HL-60 (cell line): Measurements from ENCODE around the gene BDNF.

Source experiments
- GABPA ChIP-seq: IDR thresholded peaks from 2 replicates; pipeline ENCODE4 v1.6.1; 2012; ENCODE audit warnings: low read depth
- POLR2AphosphoS5 ChIP-seq: IDR thresholded peaks from 2 replicates; pipeline ENCODE4 v1.6.1; 2012; ENCODE audit warnings: low read depth
- SPI1 ChIP-seq: IDR thresholded peaks from 2 replicates; pipeline ENCODE4 v1.6.1; 2012; ENCODE audit warnings: low read depth, mild to moderate bottlenecking, borderline replicate concordance
- TF ChIP-seq, protein P1 (sequence below): IDR thresholded peaks from one replicate; pipeline ENCODE4 v1.5.1; 2011; ENCODE audit warnings: low read length, control low read depth, inconsistent platforms; ENCODE audit not compliant: insufficient read depth
- TF ChIP-seq, protein P2 (sequence below): IDR thresholded peaks from 2 replicates; pipeline ENCODE4 v1.6.1; 2012; ENCODE audit warnings: low read depth; ENCODE audit not compliant: insufficient replicate concordance

DNA sequence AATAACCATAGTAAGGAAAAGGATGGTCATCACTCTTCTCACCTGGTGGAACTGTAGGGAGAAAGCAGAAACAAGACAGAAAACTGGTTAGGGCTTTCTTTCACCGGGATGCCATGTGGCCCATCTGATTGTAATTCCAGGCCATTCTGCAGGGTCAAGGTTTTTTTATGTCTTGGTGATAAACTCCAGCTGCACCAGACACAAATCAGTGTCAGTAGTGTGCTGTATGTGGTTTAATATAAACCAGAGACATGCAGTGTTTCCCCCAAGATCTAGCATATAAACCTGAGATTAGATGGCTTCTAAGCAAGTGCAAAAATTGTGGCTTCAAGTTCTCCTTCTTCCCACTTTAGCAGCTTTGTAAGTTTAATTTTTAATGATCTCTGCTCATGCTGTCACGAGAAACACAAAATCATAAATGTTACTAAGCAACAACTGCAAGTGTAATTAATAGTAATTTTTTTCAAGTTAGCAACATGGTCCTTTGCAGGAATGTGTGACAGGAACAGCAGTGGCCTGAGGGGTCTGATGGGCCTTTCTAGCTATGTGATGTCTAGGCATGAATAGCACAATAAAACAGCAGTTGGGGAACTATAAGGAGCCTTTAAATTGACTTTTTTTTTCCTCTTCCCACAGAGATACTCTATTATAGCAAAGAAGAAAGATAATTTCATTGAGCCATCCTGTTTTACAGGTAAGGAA is 41.6 kb downstream of the BDNF start:
- TF ChIP-seq, protein P1, sequence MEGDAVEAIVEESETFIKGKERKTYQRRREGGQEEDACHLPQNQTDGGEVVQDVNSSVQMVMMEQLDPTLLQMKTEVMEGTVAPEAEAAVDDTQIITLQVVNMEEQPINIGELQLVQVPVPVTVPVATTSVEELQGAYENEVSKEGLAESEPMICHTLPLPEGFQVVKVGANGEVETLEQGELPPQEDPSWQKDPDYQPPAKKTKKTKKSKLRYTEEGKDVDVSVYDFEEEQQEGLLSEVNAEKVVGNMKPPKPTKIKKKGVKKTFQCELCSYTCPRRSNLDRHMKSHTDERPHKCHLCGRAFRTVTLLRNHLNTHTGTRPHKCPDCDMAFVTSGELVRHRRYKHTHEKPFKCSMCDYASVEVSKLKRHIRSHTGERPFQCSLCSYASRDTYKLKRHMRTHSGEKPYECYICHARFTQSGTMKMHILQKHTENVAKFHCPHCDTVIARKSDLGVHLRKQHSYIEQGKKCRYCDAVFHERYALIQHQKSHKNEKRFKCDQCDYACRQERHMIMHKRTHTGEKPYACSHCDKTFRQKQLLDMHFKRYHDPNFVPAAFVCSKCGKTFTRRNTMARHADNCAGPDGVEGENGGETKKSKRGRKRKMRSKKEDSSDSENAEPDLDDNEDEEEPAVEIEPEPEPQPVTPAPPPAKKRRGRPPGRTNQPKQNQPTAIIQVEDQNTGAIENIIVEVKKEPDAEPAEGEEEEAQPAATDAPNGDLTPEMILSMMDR = no peak
- TF ChIP-seq POLR2AphosphoS5 (no peak), SPI1 (no peak), GABPA (no peak)
- TF ChIP-seq, protein P2, sequence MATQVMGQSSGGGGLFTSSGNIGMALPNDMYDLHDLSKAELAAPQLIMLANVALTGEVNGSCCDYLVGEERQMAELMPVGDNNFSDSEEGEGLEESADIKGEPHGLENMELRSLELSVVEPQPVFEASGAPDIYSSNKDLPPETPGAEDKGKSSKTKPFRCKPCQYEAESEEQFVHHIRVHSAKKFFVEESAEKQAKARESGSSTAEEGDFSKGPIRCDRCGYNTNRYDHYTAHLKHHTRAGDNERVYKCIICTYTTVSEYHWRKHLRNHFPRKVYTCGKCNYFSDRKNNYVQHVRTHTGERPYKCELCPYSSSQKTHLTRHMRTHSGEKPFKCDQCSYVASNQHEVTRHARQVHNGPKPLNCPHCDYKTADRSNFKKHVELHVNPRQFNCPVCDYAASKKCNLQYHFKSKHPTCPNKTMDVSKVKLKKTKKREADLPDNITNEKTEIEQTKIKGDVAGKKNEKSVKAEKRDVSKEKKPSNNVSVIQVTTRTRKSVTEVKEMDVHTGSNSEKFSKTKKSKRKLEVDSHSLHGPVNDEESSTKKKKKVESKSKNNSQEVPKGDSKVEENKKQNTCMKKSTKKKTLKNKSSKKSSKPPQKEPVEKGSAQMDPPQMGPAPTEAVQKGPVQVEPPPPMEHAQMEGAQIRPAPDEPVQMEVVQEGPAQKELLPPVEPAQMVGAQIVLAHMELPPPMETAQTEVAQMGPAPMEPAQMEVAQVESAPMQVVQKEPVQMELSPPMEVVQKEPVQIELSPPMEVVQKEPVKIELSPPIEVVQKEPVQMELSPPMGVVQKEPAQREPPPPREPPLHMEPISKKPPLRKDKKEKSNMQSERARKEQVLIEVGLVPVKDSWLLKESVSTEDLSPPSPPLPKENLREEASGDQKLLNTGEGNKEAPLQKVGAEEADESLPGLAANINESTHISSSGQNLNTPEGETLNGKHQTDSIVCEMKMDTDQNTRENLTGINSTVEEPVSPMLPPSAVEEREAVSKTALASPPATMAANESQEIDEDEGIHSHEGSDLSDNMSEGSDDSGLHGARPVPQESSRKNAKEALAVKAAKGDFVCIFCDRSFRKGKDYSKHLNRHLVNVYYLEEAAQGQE = no peak
